Astrocyte (in vitro differentiated cells and primary cell): Measurements from ENCODE around the gene NXNL2. TPM values are rescaled to one million over a fixed set of nuclear protein-coding genes. Genes with fewer than 3 reads are reported as not detected.

Experiments used
- DNase-seq: peaks from one replicate; pipeline ENCODE4 v3.0.0-alpha.2; 2010; ENCODE audit warnings: low read depth
- FAIRE-seq: peaks from 2 replicates; lab custom pipeline; 2011; peaks lifted over from hg19 to GRCh38; lab: Jason Lieb, UNC
- H2AFZ ChIP-seq: 2 replicates; pipeline ENCODE4 v1.6.0; 2012; ENCODE audit warnings: low read depth, low read length, inconsistent platforms
- H3K27ac ChIP-seq: 2 replicates; pipeline ENCODE4 v1.5.1; 2011; ENCODE audit warnings: low read depth, low read length, inconsistent platforms
- H3K27me3 ChIP-seq: 2 replicates; pipeline ENCODE4 v1.6.0; 2011; ENCODE audit warnings: low read length, inconsistent platforms; ENCODE audit not compliant: insufficient read depth
- H3K36me3 ChIP-seq: 2 replicates; pipeline ENCODE4 v1.5.1; 2011; ENCODE audit warnings: low read length, inconsistent platforms; ENCODE audit not compliant: insufficient read depth
- H3K4me1 ChIP-seq: 2 replicates; pipeline ENCODE4 v1.5.1; 2011; ENCODE audit warnings: low read length, inconsistent platforms; ENCODE audit not compliant: insufficient read depth
- H3K4me2 ChIP-seq: 2 replicates; pipeline ENCODE4 v1.6.0; 2012; ENCODE audit warnings: low read length, inconsistent platforms
- H3K4me3 ChIP-seq: 2 replicates; pipeline ENCODE4 v1.5.1; 2011; ENCODE audit warnings: low read depth, mild to moderate bottlenecking, low read length, inconsistent platforms; ENCODE audit not compliant: insufficient read depth
- H3K79me2 ChIP-seq: 2 replicates; pipeline ENCODE4 v1.6.0; 2012; ENCODE audit warnings: mild to moderate bottlenecking, low read length, inconsistent platforms; ENCODE audit not compliant: insufficient read depth
- H3K9ac ChIP-seq: 2 replicates; pipeline ENCODE4 v1.6.0; 2012; ENCODE audit warnings: mild to moderate bottlenecking, low read length, inconsistent platforms
- H3K9me3 ChIP-seq: 2 replicates; pipeline ENCODE4 v1.5.1; 2012; ENCODE audit warnings: low read depth, mild to moderate bottlenecking, low read length, inconsistent platforms; ENCODE audit not compliant: insufficient read depth
- H4K20me1 ChIP-seq: 2 replicates; pipeline ENCODE4 v1.6.0; 2012; ENCODE audit warnings: low read length, inconsistent platforms; ENCODE audit not compliant: insufficient read depth
- H3K27ac Mint-ChIP-seq: one replicate; pipeline ENCODE4 v1.8.0; 2021; ENCODE audit warnings: mild to moderate bottlenecking, mixed read lengths; ENCODE audit not compliant: unreplicated experiment
- H3K27me3 Mint-ChIP-seq: one replicate; pipeline ENCODE4 v1.8.0; 2021; ENCODE audit warnings: low read depth, mixed read lengths; ENCODE audit not compliant: unreplicated experiment
- H3K36me3 Mint-ChIP-seq: one replicate; pipeline ENCODE4 v1.8.0; 2021; ENCODE audit warnings: low read depth, mixed read lengths; ENCODE audit not compliant: unreplicated experiment
- H3K4me1 Mint-ChIP-seq: one replicate; pipeline ENCODE4 v1.8.0; 2021; ENCODE audit warnings: low read depth, mixed read lengths; ENCODE audit not compliant: unreplicated experiment
- H3K4me3 Mint-ChIP-seq: one replicate; pipeline ENCODE4 v1.8.0; 2021; ENCODE audit warnings: mild to moderate bottlenecking, moderate library complexity, mixed read lengths; ENCODE audit not compliant: unreplicated experiment
- H3K9me3 Mint-ChIP-seq: one replicate; pipeline ENCODE4 v1.8.0; 2021; ENCODE audit warnings: mild to moderate bottlenecking, mixed read lengths; ENCODE audit not compliant: unreplicated experiment
- CTCF ChIP-seq: IDR thresholded peaks from 2 replicates; pipeline ENCODE4 v1.5.1; 2011; ENCODE audit warnings: low read depth, mild to moderate bottlenecking, inconsistent platforms, low read length, moderate library complexity; ENCODE audit not compliant: insufficient read depth
- EZH2 ChIP-seq: IDR thresholded peaks from 2 replicates; pipeline ENCODE4 v1.6.1; 2012; ENCODE audit warnings: mild to moderate bottlenecking, low read length, inconsistent platforms; ENCODE audit not compliant: insufficient read depth
- total RNA-seq: library from RNA; stranded (reverse); gene quantifications from 2 replicates; pipeline ENCODE4 v1.2.1, GENCODE V29; 2021

NXNL2 gene
- total RNA-seq, 1 donor from 2014 or later = 1.6 TPM

GRCh38 chr9:88544245-88544644, 9.3 kb downstream of the NXNL2 start:
- no peak overlapping the region for H2AFZ ChIP-seq
- Mint-ChIP-seq H3K9me3 (peaks cover 2% of the 10 kb centered on the region), H3K27me3 (peaks cover 4% of the 10 kb centered on the region), H3K27ac (no peak overlapping the region), H3K4me3 (no peak overlapping the region), H3K36me3 (peaks cover 7% of the 10 kb centered on the region), H3K4me1 (no peaks in the 10 kb centered on the region)
- FAIRE-seq (no peak), DNase-seq (no peak)
- no peak overlapping the region for H3K27ac ChIP-seq
- no peaks in the 10 kb centered on the region for H3K27me3 ChIP-seq
- H3K4me1 ChIP-seq = peaks cover 4% of the 10 kb centered on the region
- no peak overlapping the region for H3K9ac ChIP-seq
- H3K4me3 ChIP-seq = no peak overlapping the region
- no peaks in the 10 kb centered on the region for H3K9me3 ChIP-seq
- H3K4me2 ChIP-seq = no peak overlapping the region
- H3K36me3 ChIP-seq = no peaks in the 10 kb centered on the region
- H4K20me1 ChIP-seq = no peaks in the 10 kb centered on the region
- TF ChIP-seq EZH2 (no peak), CTCF (no peak)
- H3K79me2 ChIP-seq = peaks cover 5% of the 10 kb centered on the region

DNA sequence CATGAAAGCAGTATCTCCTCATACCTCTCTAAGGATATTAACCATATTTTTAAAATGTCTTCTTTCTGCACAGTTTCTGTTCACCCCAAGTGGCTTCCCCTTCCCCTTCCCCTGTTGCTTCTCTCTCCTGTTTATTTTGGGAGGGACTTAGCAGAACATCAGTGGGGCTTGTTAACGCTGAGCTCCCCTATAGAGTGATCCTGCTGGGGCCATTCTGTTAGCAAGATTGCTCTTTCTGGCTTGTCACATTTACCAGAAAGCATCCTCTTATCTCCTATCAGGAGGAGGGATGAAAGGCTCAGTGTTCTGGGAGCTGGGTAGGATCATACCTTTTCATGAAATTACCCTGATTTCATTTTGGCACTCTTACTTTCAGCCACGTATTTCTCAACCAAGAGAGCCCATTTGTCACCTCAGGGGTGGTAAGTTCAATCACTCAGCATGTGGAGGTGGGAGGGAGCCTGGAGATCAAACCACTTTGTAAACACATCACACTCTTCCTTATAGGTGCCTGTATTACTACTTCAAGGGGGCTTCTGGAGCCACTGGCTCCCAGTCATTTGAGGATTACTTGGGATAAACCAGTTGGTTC, 16.7 kb downstream of the NXNL2 start:
- FAIRE-seq (no peak), DNase-seq (no peak)
- H3K36me3 Mint-ChIP-seq = peaks cover 4% of the 10 kb centered on the region
- H3K27ac Mint-ChIP-seq = peak overlapping the region; percentile 58
- Histone ChIP-seq H3K9me3 (no peaks in the 10 kb centered on the region), H3K9ac (no peak overlapping the region), H3K4me1 (no peaks in the 10 kb centered on the region), H3K4me3 (no peak overlapping the region), H3K36me3 (no peaks in the 10 kb centered on the region), H3K27ac (no peak overlapping the region), H3K4me2 (no peak overlapping the region), H3K27me3 (no peaks in the 10 kb centered on the region), H2AFZ (no peak overlapping the region), H3K79me2 (no peaks in the 10 kb centered on the region), H4K20me1 (no peaks in the 10 kb centered on the region)
- peaks cover 4% of the 10 kb centered on the region for H3K9me3 Mint-ChIP-seq
- peaks cover 6% of the 10 kb centered on the region for H3K27me3 Mint-ChIP-seq
- no peak overlapping the region for H3K4me3 Mint-ChIP-seq
- TF ChIP-seq EZH2 (no peak), CTCF (no peak)
- H3K4me1 Mint-ChIP-seq = no peaks in the 10 kb centered on the region

DNA sequence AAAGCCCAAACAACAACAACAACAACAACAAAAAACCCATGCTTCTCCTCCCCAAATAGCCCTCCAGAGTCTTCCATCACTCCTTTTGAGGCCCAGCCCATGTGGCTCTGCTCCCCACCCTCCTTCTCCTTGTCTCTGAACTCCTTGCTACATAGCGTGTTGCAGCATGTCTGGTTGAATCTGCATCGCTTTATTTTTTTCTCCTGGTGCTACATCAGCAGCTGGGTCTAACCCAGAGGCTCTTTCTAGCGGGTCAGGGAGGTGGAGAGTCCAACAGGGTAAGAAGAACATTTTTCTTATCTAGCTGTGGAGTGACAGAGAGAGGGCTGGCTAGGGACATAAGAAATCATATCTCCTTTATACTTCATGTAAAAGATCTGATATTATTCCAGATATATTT, 18.4 kb downstream of the NXNL2 start:
- Mint-ChIP-seq H3K9me3 (peaks cover 4% of the 10 kb centered on the region), H3K27ac (no peak overlapping the region), H3K36me3 (peaks cover 4% of the 10 kb centered on the region), H3K4me3 (no peak overlapping the region), H3K27me3 (peaks cover 6% of the 10 kb centered on the region), H3K4me1 (no peaks in the 10 kb centered on the region)
- Histone ChIP-seq H3K36me3 (no peaks in the 10 kb centered on the region), H3K27me3 (no peaks in the 10 kb centered on the region), H3K79me2 (no peaks in the 10 kb centered on the region), H3K4me2 (no peak overlapping the region), H3K27ac (no peak overlapping the region), H3K4me3 (no peak overlapping the region), H4K20me1 (no peaks in the 10 kb centered on the region), H2AFZ (no peak overlapping the region), H3K4me1 (no peaks in the 10 kb centered on the region), H3K9me3 (no peaks in the 10 kb centered on the region), H3K9ac (no peak overlapping the region)
- TF ChIP-seq CTCF = no peak
- TF ChIP-seq EZH2 = no peak
- DNase-seq (no peak), FAIRE-seq (no peak)
